Left colon (tissue), 2 donors: ENCODE results near the gene VPS13A. TPM values are rescaled to one million over a fixed set of nuclear protein-coding genes. Genes with fewer than 3 reads are reported as not detected.

Experiments used
- ATAC-seq: fragments of 200-7000 bp; cut with Tn5 transposase; one replicate; pipeline ENCODE4 v1.9.1; 2020; ENCODE audit warnings: mild to moderate bottlenecking, moderate library complexity
- DNase-seq, 2 donors: peaks; one replicate each; pipeline ENCODE4 v3.0.0-alpha.2; 2020
- intact Hi-C, 2 donors: fragments of 100-400 bp; cut with DNase I in 1 of 2; cut with micrococcal nuclease in 1 of 2; formaldehyde crosslinking; loops; one replicate each; pipeline versions ENCODE4 v1.11.2 to v1.14.0; 2022; cut with DNase I, micrococcal nuclease
- long read RNA-seq: library from polyadenylated mRNA; unstranded; transcript quantifications from one replicate; pipeline ENCODE4 v2.0.0, GENCODE V29; 2021
- total RNA-seq, 2 donors: library from RNA; stranded (reverse); fragmentation: NEBNext Ultra II Directional; extraction: Animal tissue kit (Norgen Biotek cat#: 25700); gene quantifications; one replicate each; pipeline ENCODE4 v1.2.1, GENCODE V29; 2021
- donor health status: DM: no; HTN: no; CAD: no.
- donor health status: DM: yes; HTN: yes; CAD: no.

VPS13A gene
- 10 to 100 TPM; 54.1 to 58.4 TPM for total RNA-seq
- long read RNA-seq, partial matches to known transcripts: 1 of 2 reads
- long read RNA-seq, other reads (novel, unspliced or antisense): 1 of 2 reads

DNA sequence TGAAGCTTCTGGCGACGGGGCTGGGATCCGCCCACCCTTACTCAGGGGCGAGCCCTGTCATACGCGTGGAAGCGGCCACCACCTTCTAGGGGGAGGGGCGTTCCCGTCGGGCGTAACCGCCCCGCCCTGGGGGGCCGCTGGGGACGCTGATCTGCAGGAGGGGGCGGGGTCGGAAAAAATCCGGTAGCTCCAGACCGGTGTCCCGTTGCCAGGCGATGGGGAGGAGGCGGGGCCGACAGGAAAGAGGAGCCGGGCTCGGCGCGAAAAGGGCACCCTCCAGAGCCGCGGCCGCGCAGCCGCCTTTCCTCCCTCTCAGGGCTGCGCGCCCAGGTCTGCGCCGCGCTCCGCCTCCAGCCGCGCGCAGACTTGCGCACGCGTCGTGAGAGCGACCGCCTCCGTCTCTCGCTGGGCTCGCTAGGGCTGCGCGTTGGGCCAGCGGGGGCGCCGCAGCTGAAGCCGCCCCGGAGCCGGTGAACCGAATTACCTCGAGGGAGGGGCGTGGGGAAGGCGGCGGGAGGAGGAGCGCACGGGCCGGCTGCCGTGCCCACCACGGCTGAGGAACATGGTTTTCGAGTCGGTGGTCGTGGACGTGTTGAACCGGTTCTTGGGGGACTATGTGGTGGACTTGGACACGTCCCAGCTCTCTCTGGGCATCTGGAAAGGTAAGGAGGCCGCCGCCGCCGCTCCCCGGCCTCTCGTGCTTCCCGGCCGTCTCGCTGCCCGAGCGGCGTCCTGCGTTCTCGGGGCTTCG lies at the start of gene VPS13A:
VPS13A (plus strand) TSS at position 392 of the 751 bp plus-strand sequence; CDS start at position 563, 171 bp downstream.
- DNase-seq (peak; percentile 95 to 96), ATAC-seq (peak; percentile 88)
- intact Hi-C loops: no loop called here

DNA sequence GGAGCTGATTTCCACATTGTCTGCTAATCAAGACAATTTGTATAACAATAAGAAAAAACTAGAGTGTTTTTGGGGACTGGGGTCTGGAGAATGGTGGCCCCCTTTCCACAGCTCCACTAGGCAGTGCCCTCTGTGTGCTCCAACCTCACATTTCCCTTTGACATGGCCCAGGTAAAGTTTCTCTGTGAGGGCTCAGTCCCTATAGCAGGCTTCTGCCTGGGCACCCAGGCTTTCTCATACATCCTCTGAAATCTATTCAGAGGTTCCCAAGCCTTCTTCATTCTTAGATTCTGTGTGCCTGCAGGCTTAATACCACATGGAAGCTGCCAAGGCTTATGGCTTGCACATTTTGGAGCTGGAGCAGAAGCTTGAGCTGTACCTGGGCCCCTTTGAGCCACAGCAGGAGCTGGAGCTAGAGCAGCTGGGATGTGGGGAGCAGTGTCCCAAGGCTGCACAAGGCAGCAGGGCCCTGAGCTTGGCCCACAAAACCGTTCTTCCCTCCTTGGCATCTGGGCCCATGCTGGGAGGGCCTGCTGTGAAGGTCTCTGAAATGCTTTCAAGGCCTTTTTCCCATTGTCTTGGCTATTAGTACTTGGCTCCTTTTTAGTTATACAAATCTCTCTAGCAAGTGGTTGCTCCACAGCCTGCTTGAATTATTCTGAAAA lies 49.1 kb upstream of the VPS13A start:
- DNase-seq (no peak), ATAC-seq (no peak)
- intact Hi-C loops: no loop called here

DNA sequence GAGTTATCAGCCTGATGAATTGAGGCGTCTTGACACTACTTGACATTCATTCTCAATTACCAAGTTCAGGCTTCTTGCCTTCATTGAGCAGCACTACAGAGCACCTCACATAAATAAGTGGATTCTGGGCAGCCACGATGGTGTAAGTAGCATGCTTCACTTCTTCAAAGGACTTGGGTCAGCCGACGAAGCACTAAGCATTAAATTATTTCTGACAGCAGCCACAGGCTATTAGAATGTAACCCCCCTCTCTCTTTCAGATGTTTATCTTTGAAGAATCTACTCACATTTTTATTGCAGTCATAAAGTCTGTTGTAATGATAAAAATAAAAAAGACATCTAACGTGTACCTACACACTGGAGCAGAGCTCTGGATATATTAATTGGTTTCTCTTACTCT lies 45.9 kb upstream of the VPS13A start:
- ATAC-seq: no peak
- DNase-seq: no peak
- intact Hi-C loops: no loop called here

DNA sequence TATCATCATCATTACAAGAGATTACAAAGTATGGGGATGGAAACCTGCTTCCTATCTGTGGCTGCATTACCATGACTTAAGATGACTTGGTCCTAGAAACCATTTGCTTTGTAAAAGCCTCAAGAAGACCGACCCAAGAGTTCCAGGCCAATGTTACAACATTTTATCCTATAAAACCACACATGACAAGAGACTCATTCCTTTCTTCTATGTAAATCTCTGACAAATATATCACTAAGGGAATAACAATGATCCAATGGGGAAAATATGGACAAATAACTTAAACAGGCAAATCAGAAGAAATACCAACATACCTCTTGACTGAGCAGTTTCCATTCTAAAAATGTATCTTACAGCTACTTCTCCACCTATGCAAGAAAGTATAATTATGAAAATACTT lies 44.3 kb upstream of the VPS13A start:
- ATAC-seq: no peak
- DNase-seq: no peak
- intact Hi-C loops: no loop called here

DNA sequence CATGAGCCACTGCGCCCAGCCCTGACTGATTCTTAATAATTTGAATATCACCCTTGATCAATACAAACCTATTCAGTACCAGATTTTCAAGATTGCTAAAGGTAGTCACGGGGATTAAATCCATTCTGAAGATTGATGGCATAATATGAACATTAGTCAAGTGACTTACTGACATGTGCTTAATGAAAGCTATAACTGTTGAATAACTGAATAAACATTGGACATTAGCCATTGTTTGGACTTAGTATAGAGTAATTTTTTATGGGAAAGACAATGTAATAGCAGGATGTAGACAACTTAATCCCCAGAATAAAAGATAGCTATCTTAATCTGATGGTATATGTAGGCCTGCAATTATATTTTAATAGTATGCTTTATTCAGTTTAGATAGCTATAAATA lies 35.0 kb upstream of the VPS13A start:
- intact Hi-C loops: no loop called here
- DNase-seq: no peak
- ATAC-seq: no peak

DNA sequence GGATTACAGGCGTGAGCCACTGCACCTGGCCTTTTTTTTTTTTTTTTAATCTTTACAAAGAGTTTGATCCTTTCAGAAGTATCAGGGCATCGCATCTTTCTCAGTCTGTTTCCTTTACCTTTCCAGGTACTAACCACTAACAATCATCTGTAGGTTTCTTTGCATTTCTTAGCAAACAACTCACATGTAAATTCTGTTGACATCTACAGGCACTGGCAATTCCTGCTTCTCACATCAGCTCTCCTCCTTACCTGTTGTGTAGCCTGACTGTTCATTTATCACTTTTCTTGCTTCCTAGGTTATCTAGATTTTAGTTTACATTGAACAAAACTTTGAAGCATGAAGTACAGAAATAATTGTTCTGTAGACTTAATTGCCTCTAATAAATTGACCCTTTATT lies 27.5 kb upstream of the VPS13A start:
- intact Hi-C loops: loop anchor here in 1 of 2 donors (5.0 to 10.0 kb wide), 2 partner anchors 345 to 703 kb away; no protein-coding TSS in a partner anchor
- no peak for ATAC-seq
- no peak for DNase-seq

DNA sequence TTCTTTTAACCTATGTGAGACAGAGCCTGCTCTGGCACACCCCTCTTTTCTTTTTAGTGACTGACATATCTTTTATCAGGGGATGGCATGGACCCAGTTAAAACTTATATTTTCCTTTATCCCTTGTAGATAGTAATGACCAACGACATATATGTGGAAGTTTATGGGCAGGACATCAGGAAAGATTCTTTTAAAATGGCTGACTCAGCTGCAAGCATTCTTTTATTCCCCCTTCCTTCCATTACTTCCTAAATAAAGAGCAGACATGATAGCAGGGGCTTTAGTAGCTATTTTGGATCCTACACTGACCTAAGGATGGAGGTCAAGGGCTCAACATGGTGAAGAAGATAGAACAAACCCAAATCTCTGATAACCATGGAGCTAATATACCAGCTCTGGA lies 25.0 kb upstream of the VPS13A start:
- intact Hi-C loops: loop anchor here in 1 of 2 donors (10.0 kb wide), 1 partner anchor 347 kb away; no protein-coding TSS in a partner anchor
- ATAC-seq (no peak), DNase-seq (no peak)

DNA sequence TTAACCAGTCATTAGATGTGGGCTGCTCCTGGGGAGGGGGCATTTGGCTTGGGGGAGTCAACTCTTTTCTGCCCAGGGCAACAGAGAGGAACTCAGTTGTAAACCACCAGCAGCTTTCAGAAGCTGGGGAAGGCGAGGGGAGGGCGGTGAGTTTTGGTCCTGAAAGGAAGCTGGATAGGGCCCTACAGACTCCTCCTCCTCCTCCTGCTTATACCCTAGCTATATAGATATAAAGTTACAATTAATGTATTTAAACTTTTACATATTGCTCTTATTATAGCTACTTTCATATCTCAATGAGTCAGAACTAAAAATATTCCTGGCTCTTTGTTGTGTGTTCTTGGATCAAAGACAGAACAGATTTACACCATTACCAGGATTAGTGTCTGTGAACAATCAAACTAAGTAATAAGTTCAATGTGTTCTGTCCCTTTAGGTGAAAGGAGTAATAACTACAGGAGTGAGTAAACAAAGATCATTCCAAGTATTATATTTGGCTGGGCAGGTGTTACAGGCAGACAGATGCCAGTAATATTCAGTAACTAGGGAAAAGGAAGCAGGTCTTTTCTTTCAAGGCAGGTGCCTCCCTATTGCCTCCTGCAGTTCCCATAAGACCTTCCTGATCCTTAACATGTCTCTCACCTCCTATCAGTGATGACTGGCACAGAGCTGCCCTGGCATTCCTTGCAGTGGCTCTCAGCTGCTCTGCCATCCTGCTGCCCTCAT lies 20.5 kb upstream of the VPS13A start:
- ATAC-seq (peak; percentile 88), DNase-seq (no peak)

DNA sequence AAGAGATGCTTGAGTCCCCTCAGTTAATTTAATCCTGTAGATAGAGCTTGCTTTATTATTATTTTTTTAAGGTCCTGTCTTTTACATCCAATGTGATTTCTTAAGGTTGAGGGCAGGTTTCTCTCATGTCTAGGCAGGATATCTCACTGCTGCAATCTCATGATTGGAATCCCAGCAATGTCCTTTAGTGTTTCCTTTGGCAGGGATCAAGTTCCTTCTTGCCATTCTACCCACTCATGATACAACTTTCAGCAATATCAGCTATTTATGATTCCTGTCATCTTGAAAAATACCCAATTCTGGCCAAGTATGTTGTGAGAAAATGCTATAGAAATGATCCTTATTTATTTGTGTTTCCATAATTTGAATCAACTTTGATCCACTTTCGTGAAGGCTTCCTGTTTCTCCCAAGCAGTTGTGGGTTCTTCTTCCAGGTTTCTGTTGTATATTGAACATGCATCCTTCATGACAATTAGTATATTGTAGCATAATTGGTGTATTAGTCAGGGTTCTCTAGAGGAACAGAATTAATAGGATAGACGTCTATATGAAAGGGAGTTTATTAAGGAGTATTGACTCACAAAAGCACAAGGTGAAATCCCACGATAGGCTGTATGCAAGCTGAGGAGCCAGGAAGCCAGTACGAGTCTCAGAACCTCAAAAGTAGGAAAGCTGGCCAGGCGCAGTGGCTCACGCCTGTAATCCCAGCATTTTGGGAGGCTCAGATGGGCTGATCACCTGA lies 18.4 kb upstream of the VPS13A start:
- ATAC-seq (no peak), DNase-seq (no peak)
- intact Hi-C loops: loop anchor here in 1 of 2 donors (10.0 kb wide), 1 partner anchor 354 kb away; no protein-coding TSS in a partner anchor

More for the DNA sequence above, 20.5 kb upstream of the VPS13A start:
- intact Hi-C loops: loop anchor here in 1 of 2 donors (10.0 kb wide), 1 partner anchor 352 kb away; no protein-coding TSS in a partner anchor

DNA sequence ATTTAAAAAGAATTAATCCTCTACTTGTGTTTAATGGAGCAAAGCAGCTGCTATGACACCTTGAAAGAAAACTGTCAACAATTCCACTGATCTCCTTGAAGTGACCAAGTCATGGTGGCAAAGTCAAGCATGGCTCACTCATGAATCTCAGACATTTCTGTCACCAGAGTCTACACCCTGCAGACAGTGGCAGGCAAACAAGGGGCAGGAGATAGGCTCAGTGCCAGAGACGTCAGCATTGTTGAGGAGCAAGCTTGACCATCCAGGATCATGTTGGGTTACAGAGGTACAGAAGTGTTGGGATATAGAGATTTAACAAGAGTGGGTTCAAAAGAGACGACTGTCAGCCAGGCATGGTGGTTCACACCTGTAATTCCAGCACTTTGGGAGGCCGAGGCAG lies 16.1 kb upstream of the VPS13A start:
- intact Hi-C loops: no loop called here
- no peak for ATAC-seq
- DNase-seq: no peak

DNA sequence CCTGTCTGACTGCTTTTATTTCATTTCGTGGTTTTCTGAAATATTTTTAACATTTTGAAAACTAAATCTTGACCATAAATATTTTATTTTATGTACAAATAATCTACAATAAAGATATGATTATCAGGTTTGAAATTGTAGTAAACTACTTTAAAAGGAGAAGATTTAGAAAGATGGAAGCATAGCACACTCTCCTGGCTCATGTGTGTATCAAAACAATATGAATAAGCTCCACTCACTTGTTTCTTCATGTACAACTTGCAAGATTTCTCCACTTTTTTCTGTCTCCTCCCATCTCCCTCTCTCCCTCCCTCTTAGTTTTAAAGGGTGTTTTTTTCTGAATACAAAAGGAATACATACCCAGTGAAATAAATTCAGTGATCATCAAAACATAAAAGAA lies 15.4 kb upstream of the VPS13A start:
- intact Hi-C loops: no loop called here
- no peak for DNase-seq
- ATAC-seq: no peak

DNA sequence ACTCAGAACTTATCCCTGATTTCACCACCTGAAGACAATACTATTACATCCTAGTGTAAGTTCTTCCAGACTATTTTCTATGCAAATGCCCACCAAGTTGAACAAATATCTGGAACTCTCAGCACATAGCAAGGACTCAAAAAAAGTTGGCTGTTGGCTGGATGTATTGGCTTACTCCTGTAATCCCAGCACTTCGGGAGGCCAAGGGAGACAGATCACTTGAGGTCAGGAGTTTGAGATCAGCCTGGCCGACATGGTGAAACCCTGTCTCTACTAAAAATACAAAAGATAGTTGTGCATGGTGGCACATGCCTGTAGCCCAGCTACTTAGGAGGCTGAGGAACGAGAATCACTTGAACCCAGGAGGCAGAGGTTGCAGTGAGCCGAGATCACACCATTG lies 15.0 kb upstream of the VPS13A start:
- no peak for DNase-seq
- intact Hi-C loops: no loop called here
- ATAC-seq: no peak

DNA sequence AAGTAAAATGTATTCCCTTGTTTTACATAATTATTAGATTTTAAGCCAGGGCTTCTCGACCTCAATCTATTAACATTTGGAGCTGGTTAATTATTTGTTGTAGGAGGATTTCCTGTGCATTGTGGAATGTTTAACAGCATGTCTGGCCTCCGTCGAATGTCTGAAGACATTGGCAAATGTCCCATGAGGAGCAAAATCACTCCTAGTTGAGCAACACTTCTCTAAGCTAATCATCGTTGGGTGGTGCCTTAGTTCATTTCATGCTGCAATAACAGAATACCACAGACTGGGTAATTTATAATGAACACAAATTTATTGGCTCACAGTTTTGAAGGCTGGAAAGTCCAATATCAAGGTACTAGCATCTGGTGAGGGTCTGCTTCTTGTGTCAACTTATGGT lies 13.4 kb upstream of the VPS13A start:
- ATAC-seq: no peak
- intact Hi-C loops: no loop called here
- no peak for DNase-seq

DNA sequence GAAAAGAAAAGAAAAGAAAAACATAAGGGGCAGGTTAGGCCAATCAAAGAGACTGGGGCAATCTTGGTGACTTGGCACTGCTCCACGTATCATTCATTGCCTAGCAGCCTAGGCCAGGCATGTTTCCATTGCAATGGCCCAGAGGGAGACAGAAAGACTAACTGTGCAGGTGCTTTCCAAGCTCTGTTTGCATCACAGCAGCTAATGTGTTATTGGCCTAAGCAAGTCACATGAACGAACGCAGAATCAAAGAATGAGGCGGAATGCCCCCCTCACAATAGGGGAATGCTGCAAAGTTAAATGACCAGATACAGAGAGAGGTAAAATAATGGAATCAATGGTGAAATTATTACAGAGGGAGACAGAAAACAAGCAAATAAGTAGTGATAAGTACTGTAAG lies 11.1 kb upstream of the VPS13A start:
- ATAC-seq: peak; percentile 48
- intact Hi-C loops: no loop called here
- DNase-seq: peak in 1 of 2 donors; percentile 20

DNA sequence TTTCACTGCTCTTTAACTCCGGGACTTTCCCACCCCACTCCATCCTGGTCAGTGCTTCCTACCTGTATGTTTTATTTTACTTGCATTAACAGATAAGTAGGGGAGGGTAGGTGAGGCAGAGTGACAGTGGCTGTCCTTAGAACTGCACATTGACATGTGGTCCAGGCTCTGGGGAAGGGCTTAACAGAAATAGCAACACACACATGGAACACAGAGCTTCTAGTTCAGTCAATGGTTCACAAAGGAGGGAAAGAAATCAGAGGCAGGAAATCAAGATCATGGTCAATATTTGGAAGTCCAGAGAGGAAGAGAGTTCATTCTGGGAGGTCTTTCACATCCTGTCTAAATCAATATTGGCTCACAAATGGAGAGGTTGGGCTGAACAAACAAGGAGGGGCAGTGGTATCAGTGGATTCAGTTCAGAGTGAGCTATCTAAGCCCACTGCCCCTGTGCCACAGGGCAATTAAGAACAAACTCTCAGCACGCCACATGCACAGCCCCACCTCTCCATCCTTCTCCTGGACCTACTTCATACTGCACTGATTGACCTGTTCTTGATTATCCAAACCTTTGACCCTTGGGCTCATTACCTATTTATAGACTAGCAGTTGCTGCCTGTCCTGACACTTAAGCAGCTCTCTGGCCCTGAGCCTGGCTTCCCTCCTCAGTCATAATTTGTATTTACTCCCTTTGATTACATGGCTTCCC lies 6.2 kb upstream of the VPS13A start:
- intact Hi-C loops: no loop called here
- ATAC-seq (peak; percentile 87), DNase-seq (peak in 1 of 2 donors; percentile 20)

DNA sequence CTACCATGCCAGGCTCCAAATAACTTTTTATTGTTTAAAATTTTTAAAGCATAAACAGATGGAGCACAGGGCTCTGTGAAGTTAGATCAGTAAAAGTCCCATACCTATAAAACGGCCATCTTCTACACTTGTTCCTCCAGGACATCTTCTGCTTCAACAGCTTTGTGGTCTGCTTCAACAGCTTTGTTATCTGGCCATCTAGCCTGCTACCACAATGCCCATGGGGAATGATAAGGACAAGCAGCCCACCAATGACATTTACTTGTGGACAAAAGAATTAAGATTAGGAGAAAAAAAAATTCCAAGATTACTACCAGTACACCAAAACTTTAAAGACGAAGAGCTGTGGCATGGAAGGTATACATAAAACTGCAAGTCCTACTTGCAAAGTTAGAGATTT lies 2.2 kb upstream of the VPS13A start:
- no peak for ATAC-seq
- no peak for DNase-seq
- intact Hi-C loops: no loop called here

DNA sequence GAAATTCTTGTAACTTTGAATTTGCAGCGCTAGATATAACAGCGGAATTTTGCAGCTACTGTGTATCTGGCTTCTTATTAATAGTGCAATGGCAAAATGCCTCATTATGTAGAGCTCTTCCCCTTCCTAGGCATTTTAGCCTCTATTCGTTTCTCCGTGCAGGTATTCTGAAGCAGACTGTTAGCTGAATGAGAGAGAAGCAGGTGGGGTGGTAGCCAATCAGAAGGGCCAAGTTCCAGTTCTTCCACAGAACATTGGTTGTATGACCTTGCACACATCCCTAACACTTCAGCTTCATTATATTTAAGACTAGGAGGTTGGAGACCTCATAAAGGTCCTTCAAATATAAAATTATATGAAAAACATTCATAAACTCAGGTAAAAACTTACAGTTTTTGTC lies 1.2 kb upstream of the VPS13A start:
- intact Hi-C loops: no loop called here
- DNase-seq (no peak), ATAC-seq (no peak)

DNA sequence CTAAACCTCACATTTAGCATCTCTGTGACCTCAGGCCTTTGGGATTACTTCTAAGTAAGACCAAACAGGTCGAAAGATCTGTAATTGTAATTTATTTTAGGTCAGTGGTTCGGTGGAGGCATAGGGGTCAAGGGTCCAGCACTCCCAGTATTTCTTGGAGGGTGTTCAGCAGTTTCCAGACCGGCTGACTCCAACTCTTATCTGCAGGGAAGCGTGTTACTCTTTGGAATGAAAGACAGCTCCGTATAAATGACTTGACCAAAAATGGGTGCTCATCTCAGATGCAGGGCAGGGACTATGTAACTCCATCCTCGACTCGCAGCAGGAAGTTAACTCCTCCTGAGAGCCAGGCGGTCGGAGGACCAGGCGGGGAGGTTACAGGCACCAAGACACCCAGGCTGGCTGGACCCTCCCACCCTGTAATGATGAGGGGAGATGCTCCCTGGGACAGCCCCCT lies 620 bp upstream of the VPS13A start:
- intact Hi-C loops: no loop called here
- peak; percentile 31 for ATAC-seq
- no peak for DNase-seq
